HCT116 (cell line): ENCODE results near the gene SIK1. TPM values are rescaled to one million over a fixed set of nuclear protein-coding genes. Genes with fewer than 3 reads are reported as not detected.
"Not testable (repeated sequence)": the region's sequence is repeated elsewhere in the genome, so short reads cannot be mapped to it uniquely, and the experiment has no call there.

Experiments used
- ATAC-seq: fragments of 200-7000 bp; cut with Tn5 transposase; 2 replicates; pipeline ENCODE4 v1.9.1; 2020; ENCODE audit warnings: mild to moderate bottlenecking, moderate library complexity
- BruUV-seq: library from RNA; stranded (reverse); fragments of 400-500 nt; replicated peaks from 2 replicates; lab custom pipeline; 2021; lab: Mats Ljungman, UMichigan
- CTCF ChIA-PET: fragments of 300-600 bp; sonication (Branson Sonifier 250); formaldehyde crosslinking; loops from one replicate; lab custom pipeline; 2021; ENCODE audit warnings: antibody characterized with exemption; lab: Charles Lee
- POLR2A ChIA-PET: fragments of 300-600, 350-600 bp; sonication (Branson Sonifier 250); formaldehyde crosslinking; loops from one replicate; lab custom pipeline; 2021; ENCODE audit warnings: antibody characterized with exemption; lab: Charles Lee
- RAD21 ChIA-PET, 2 experiments: fragments of 300-600 bp; sonication (Branson Sonifier 250); formaldehyde crosslinking; loops; one replicate each; lab custom pipeline; 2023; ENCODE audit warnings: low total read pairs in 2 of 2; ENCODE audit not compliant: uncharacterized antibody in 2 of 2, unreplicated experiment in 2 of 2, low non-redundant PET in 1 of 2; lab: Charles Lee
- DNase-seq: peaks from one replicate; pipeline ENCODE4 v3.0.0-alpha.2; 2010; ENCODE audit warnings: low read depth, low spot score
- H2AFZ ChIP-seq: fragments of 200-600 bp; shearing (Covaris generic), sonication (generic); 2 replicates; pipeline ENCODE4 v1.6.1; 2017; ENCODE audit warnings: low read depth, mixed run types, mixed read lengths, antibody characterized with exemption, low read length; ENCODE audit not compliant: poor library complexity, severe bottlenecking
- H3K27ac ChIP-seq: 2 replicates; pipeline ENCODE4 v1.5.1; 2012; ENCODE audit warnings: low read depth, low read length
- H3K27me3 ChIP-seq: fragments of 200-600 bp; sonication (generic); 2 replicates; pipeline ENCODE4 v1.6.1; 2016; ENCODE audit warnings: mixed run types, low read length, mixed read lengths; ENCODE audit not compliant: insufficient read depth
- H3K36me3 ChIP-seq, 2 experiments: fragments of 200-500 bp in 1 of 2; fragments of 200-600 bp in 1 of 2; sonication (Bioruptor generic) in 1 of 2; sonication (generic) in 1 of 2; 2 replicates each; pipeline versions ENCODE4 v1.5.1 to v1.6.1; 2014 to 2016; ENCODE audit warnings: low read length in 2 of 2, inconsistent platforms in 1 of 2, mixed read lengths in 1 of 2, mixed run types in 1 of 2; ENCODE audit not compliant: insufficient read depth in 2 of 2, control insufficient read depth in 1 of 2
- H3K4me1 ChIP-seq, 2 experiments: fragments of 200-600 bp in 1 of 2; sonication (generic) in 1 of 2; 2 replicates each; pipeline versions ENCODE4 v1.5.1 to v1.6.1; 2012 to 2017; ENCODE audit warnings: low read length in 2 of 2, inconsistent platforms in 1 of 2, mild to moderate bottlenecking in 1 of 2, mixed read lengths in 1 of 2, mixed run types in 1 of 2, moderate library complexity in 1 of 2; ENCODE audit not compliant: insufficient read depth in 2 of 2, control insufficient read depth in 1 of 2
- H3K4me2 ChIP-seq: fragments of 200-600 bp; sonication (generic); 2 replicates; pipeline ENCODE4 v1.6.1; 2017; ENCODE audit warnings: mixed run types, low read length, mixed read lengths
- H3K4me3 ChIP-seq, 2 experiments: fragments of 200-600 bp in 1 of 2; sonication (generic) in 1 of 2; replicated peaks in 1 of 2; 2 replicates each; pipeline ENCODE4 v1.5.1; 2011 to 2016; ENCODE audit warnings: low read length in 2 of 2, control low read depth in 1 of 2, low read depth in 1 of 2, mild to moderate bottlenecking in 1 of 2, mixed read lengths in 1 of 2, mixed run types in 1 of 2
- H3K79me2 ChIP-seq: fragments of 200-600 bp; sonication (generic); 2 replicates; pipeline ENCODE4 v1.6.1; 2017; ENCODE audit warnings: mild to moderate bottlenecking, mixed run types, low read length, moderate library complexity, mixed read lengths; ENCODE audit not compliant: insufficient read depth
- H3K9ac ChIP-seq: fragments of 200-600 bp; sonication (generic); 2 replicates; pipeline ENCODE4 v1.6.1; 2016; ENCODE audit warnings: low read length, mixed read lengths
- H3K9me2 ChIP-seq: fragments of 200-600 bp; sonication (generic), shearing (Covaris generic); 2 replicates; pipeline ENCODE4 v1.6.1; 2017; ENCODE audit warnings: mixed run types, mild to moderate bottlenecking, moderate library complexity; ENCODE audit not compliant: insufficient read depth
- H3K9me3 ChIP-seq, 2 experiments: fragments of 200-500 bp in 1 of 2; fragments of 200-600 bp in 1 of 2; sonication (Bioruptor generic) in 1 of 2; sonication (generic) in 1 of 2; 2 replicates each; pipeline ENCODE4 v1.6.1; 2014 to 2017; ENCODE audit warnings: low read length in 2 of 2, mixed read lengths in 2 of 2, inconsistent platforms in 1 of 2, low read depth in 1 of 2, mild to moderate bottlenecking in 1 of 2, mixed run types in 1 of 2, moderate library complexity in 1 of 2; ENCODE audit not compliant: control insufficient read depth in 1 of 2, insufficient read depth in 1 of 2
- H4K20me1 ChIP-seq: fragments of 200-600 bp; sonication (generic), shearing (Covaris generic); 2 replicates; pipeline ENCODE4 v1.6.1; 2017; ENCODE audit warnings: mixed run types, mild to moderate bottlenecking, moderate library complexity; ENCODE audit not compliant: insufficient read depth
- ATF3 ChIP-seq: IDR thresholded peaks from 2 replicates; pipeline ENCODE4 v1.6.1; 2012
- CEBPB ChIP-seq: IDR thresholded peaks from 2 replicates; pipeline ENCODE4 v1.6.1; 2012; ENCODE audit warnings: low read depth
- CTCF ChIP-seq, 3 experiments: fragments of 200-600 bp in 1 of 3; sonication (generic) in 1 of 3; IDR thresholded peaks in 2 of 3; conservative IDR thresholded peaks in 1 of 3; 2 replicates each; pipeline ENCODE4 v1.5.1; 2012 to 2017; ENCODE audit warnings: low read depth in 2 of 3, low read length in 2 of 3, antibody characterized with exemption in 1 of 3, borderline replicate concordance in 1 of 3, control low read depth in 1 of 3, mild to moderate bottlenecking in 1 of 3, mixed read lengths in 1 of 3, mixed run types in 1 of 3, moderate library complexity in 1 of 3; ENCODE audit not compliant: insufficient read depth in 1 of 3
- EZH2 ChIP-seq: fragments of 200-600 bp; sonication (generic); IDR thresholded peaks from 2 replicates; pipeline ENCODE4 v1.6.1; 2017; ENCODE audit warnings: antibody characterized with exemption, mixed run types
- REST ChIP-seq: IDR thresholded peaks from 2 replicates; pipeline ENCODE4 v1.6.1; 2012; ENCODE audit warnings: low read depth
- SIN3A ChIP-seq: IDR thresholded peaks from 2 replicates; pipeline ENCODE4 v1.6.1; 2012; ENCODE audit warnings: low read depth
- SP1 ChIP-seq: IDR thresholded peaks from 2 replicates; pipeline ENCODE4 v1.6.1; 2012; ENCODE audit warnings: low read depth
- SRF ChIP-seq: IDR thresholded peaks from 2 replicates; pipeline ENCODE4 v1.6.1; 2012; ENCODE audit warnings: low read depth
- TCF7L2 ChIP-seq: IDR thresholded peaks from 2 replicates; pipeline ENCODE4 v1.7.0; 2011; ENCODE audit warnings: borderline replicate concordance, inconsistent platforms; ENCODE audit not compliant: insufficient read depth, insufficient read length; ENCODE audit errors: extremely low read depth
- intact Hi-C: fragments of 100-400 bp; cut with micrococcal nuclease; formaldehyde crosslinking; loops from 2 replicates; pipeline ENCODE4 v1.10.0; 2022
- total RNA-seq: library from RNA; stranded (reverse); gene quantifications from one replicate; pipeline ENCODE4 v1.2.1, GENCODE V29; 2021; ENCODE audit not compliant: unreplicated experiment

Gene SIK1
- total RNA-seq, 1 experiment from 2014 or later = 14.7 TPM

- intact Hi-C loops = no loop called here
- Histone ChIP-seq H3K4me2 (no peak overlapping the region), H3K4me1 (no peaks in the 10 kb centered on the region), H3K9ac (no peak overlapping the region), H3K4me3 (no peak overlapping the region), H3K9me2 (no peaks in the 10 kb centered on the region), H3K27me3 (no peaks in the 10 kb centered on the region), H3K36me3 (no peaks in the 10 kb centered on the region), H4K20me1 (no peaks in the 10 kb centered on the region), H3K9me3 (no peaks in the 10 kb centered on the region), H2AFZ (no peak overlapping the region), H3K79me2 (no peaks in the 10 kb centered on the region), H3K27ac (no peak overlapping the region)
- CTCF ChIA-PET = no interaction called here
- RAD21 ChIA-PET = no interaction called here
- POLR2A ChIA-PET = no interaction called here
- ATAC-seq (no peak), DNase-seq (no peak)
- no TSS peak for BruUV-seq
- TF ChIP-seq ATF3 (no peak), SP1 (no peak), CTCF (IDR thresholded peaks at IDR 0.05 in 2 of 3, conservative IDR thresholded peaks at IDR 0.05 in 1 of 3; ENCODE audit: borderline replicate concordance in 1 of 3, insufficient read depth in 1 of 3, low read depth in 2 of 3, low read length in 2 of 3) (no peak), CEBPB (no peak), SRF (no peak), SIN3A (no peak), REST (no peak), EZH2 (no peak), TCF7L2 (no peak)
Observed at GRCh38 chr21:43467785-43468184, 40.9 kb upstream of the SIK1 start.

GRCh38 chr21:43465159-43465558, 38.2 kb upstream of the SIK1 start:
- H3K4me2 ChIP-seq, ATAC-seq, intact Hi-C loops, H3K9ac ChIP-seq, RAD21 ChIA-PET, H2AFZ ChIP-seq, H3K36me3 ChIP-seq, H4K20me1 ChIP-seq, H3K27me3 ChIP-seq, CTCF ChIA-PET, H3K27ac ChIP-seq, H3K4me1 ChIP-seq, H3K9me2 ChIP-seq, POLR2A ChIA-PET, H3K79me2 ChIP-seq, H3K4me3 ChIP-seq, BruUV-seq, H3K9me3 ChIP-seq, DNase-seq: not testable (repeated sequence)
